ENCODE results near the gene CGNL1. TPM values are rescaled to one million over a fixed set of nuclear protein-coding genes. Genes with fewer than 3 reads are reported as not detected.
A peak's percentile ranks its signal among the peaks of the same experiment; 100 is the strongest.

Gene CGNL1
- polyA plus RNA-seq, 1 donor = 7.8 TPM

DNA sequence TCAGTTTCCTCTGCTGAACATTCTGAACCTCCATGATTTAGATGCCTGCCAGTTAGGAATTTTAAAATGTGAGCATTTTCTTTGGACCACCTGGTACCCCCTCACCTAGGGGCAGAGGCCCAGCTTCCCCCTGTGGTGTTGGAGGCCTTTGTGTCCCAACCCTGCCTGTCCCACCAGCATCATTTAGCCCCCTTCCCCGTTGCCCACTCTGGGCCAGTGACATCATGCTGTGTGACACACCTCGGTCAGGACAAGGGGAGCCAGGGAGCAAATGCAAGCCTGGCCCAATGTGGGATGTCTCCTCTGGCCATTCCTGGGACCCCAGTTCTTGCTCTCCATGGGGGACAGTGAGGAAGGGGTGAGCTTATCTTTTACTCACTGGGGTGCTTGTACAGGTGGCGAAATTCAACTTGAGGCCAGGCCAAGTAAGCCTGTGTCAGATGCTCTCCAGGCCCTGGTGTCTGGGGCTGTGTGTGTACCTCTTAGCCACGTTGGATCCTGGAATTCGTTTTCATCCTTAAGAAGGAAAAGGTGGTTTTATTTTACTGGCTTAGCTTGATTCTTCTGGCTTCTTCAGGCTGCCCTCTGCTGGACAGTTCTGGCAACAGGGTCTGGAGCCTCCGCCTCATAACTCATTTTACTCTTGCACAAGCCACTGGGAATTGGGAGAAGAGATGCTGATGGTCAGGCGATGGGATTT is 165.7 kb downstream of the CGNL1 start:
- WGBS (ENCODE audit: insufficient coverage, low lambda C conversion rate) = no CpG with 5 or more reads among the region's 7 CpGs
- Histone ChIP-seq H3K9me3 (ENCODE audit: control insufficient read depth, low read depth, low read length) (no peaks in the 10 kb centered on the region), H3K4me1 (ENCODE audit: control insufficient read depth, insufficient read depth, low read length) (peaks cover 12% of the 10 kb centered on the region), H3K36me3 (ENCODE audit: control insufficient read depth, insufficient read depth, low read length) (peaks cover 2% of the 10 kb centered on the region), H3K27me3 (ENCODE audit: control insufficient read depth, insufficient read depth, low read length) (no peaks in the 10 kb centered on the region), H3K27ac (ENCODE audit: low read length) (no peak overlapping the region), H3K4me3 (ENCODE audit: low read length) (no peak overlapping the region)
- DNase-seq = peak; percentile 53 to 57

DNA sequence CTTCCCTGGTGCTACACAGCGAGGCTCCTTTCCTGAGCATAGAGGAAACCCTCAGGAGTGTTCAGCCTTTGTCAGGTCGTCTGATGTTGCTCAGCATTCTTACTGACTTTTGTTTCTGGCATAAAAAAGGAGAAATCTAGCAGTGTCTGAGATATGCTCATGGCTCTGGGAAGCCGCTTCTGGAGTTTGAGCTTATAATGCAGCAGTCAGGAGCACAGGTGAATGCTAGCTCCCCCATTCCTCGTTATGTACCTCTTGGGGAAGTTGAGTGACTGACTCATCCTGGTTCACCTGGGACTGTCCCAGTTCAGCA is 166.2 kb downstream of the CGNL1 start:
- no peak for DNase-seq
- Histone ChIP-seq H3K4me1 (ENCODE audit: control insufficient read depth, insufficient read depth, low read length) (peaks cover 10% of the 10 kb centered on the region), H3K27me3 (ENCODE audit: control insufficient read depth, insufficient read depth, low read length) (no peaks in the 10 kb centered on the region), H3K27ac (ENCODE audit: low read length) (no peak overlapping the region), H3K9me3 (ENCODE audit: control insufficient read depth, low read depth, low read length) (no peaks in the 10 kb centered on the region), H3K36me3 (ENCODE audit: control insufficient read depth, insufficient read depth, low read length) (peaks cover 2% of the 10 kb centered on the region), H3K4me3 (ENCODE audit: low read length) (no peak overlapping the region)
- WGBS (ENCODE audit: insufficient coverage, low lambda C conversion rate) = no CpG with 5 or more reads among the region's 4 CpGs

GRCh38 chr15:57544848-57545480 is 168.7 kb downstream of the CGNL1 start:
- no peak for DNase-seq
- no CpG with 5 or more reads among the region's 11 CpGs for WGBS (ENCODE audit: insufficient coverage, low lambda C conversion rate)
- Histone ChIP-seq H3K4me3 (ENCODE audit: low read length) (no peak overlapping the region), H3K4me1 (ENCODE audit: control insufficient read depth, insufficient read depth, low read length) (peaks cover 18% of the 10 kb centered on the region), H3K36me3 (ENCODE audit: control insufficient read depth, insufficient read depth, low read length) (peaks cover 2% of the 10 kb centered on the region), H3K27ac (ENCODE audit: low read length) (no peak overlapping the region), H3K27me3 (ENCODE audit: control insufficient read depth, insufficient read depth, low read length) (no peaks in the 10 kb centered on the region), H3K9me3 (ENCODE audit: control insufficient read depth, low read depth, low read length) (no peaks in the 10 kb centered on the region)

- no peak overlapping the region for H3K27ac ChIP-seq (ENCODE audit: low read length)
- no peaks in the 10 kb centered on the region for H3K9me3 ChIP-seq (ENCODE audit: control insufficient read depth, low read depth, low read length)
- H3K4me3 ChIP-seq (ENCODE audit: low read length) = no peak overlapping the region
- 87% methylated on average over 3 of the region's 8 CpGs for WGBS (ENCODE audit: insufficient coverage, low lambda C conversion rate)
- H3K36me3 ChIP-seq (ENCODE audit: control insufficient read depth, insufficient read depth, low read length) = peaks cover 2% of the 10 kb centered on the region
- H3K4me1 ChIP-seq (ENCODE audit: control insufficient read depth, insufficient read depth, low read length) = peaks cover 21% of the 10 kb centered on the region
- no peaks in the 10 kb centered on the region for H3K27me3 ChIP-seq (ENCODE audit: control insufficient read depth, insufficient read depth, low read length)
- DNase-seq = no peak
Measured at GRCh38 chr15:57545995-57546394, 169.7 kb downstream of the CGNL1 start.

GRCh38 chr15:57547243-57547755 is 171.0 kb downstream of the CGNL1 start:
- no CpG with 5 or more reads among the region's 11 CpGs for WGBS (ENCODE audit: insufficient coverage, low lambda C conversion rate)

DNA sequence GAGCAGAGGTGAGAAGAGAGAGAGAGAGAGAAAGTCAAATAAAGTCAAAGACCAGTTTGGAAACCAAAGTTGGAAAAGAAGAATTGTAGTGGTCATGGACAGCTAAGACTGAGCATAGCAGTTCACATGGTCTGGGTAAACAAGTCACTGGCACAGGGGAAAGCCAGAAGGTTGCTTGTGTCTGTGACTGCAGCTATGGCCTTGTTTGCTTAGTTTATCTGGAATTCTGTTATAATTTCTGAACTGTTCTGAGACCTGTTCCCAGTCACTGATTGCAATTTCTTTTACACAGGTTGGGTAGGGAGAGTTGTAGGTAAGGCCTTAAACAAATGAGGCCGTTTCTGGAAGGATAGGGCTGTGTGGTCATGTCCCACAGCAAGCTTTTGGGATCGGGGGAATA is 172.0 kb downstream of the CGNL1 start:
- H3K27me3 ChIP-seq (ENCODE audit: control insufficient read depth, insufficient read depth, low read length) = no peaks in the 10 kb centered on the region
- H3K9me3 ChIP-seq (ENCODE audit: control insufficient read depth, low read depth, low read length) = no peaks in the 10 kb centered on the region
- peak overlapping the region; percentile 67 for H3K27ac ChIP-seq (ENCODE audit: low read length)
- peaks cover 2% of the 10 kb centered on the region for H3K36me3 ChIP-seq (ENCODE audit: control insufficient read depth, insufficient read depth, low read length)
- peak in 1 of 2 donors; percentile 56 for DNase-seq
- H3K4me3 ChIP-seq (ENCODE audit: low read length) = no peak overlapping the region
- 33% methylated on average over 1 of the region's 2 CpGs for WGBS (ENCODE audit: insufficient coverage, low lambda C conversion rate)
- peaks cover 40% of the 10 kb centered on the region for H3K4me1 ChIP-seq (ENCODE audit: control insufficient read depth, insufficient read depth, low read length)

More at GRCh38 chr15:57547243-57547755, 171.0 kb downstream of the CGNL1 start:
- H3K4me1 ChIP-seq (ENCODE audit: control insufficient read depth, insufficient read depth, low read length) = peaks cover 34% of the 10 kb centered on the region
- H3K27ac ChIP-seq (ENCODE audit: low read length) = no peak overlapping the region
- H3K4me3 ChIP-seq (ENCODE audit: low read length) = no peak overlapping the region
- no peaks in the 10 kb centered on the region for H3K9me3 ChIP-seq (ENCODE audit: control insufficient read depth, low read depth, low read length)
- no peak for DNase-seq
- H3K27me3 ChIP-seq (ENCODE audit: control insufficient read depth, insufficient read depth, low read length) = no peaks in the 10 kb centered on the region
- peaks cover 2% of the 10 kb centered on the region for H3K36me3 ChIP-seq (ENCODE audit: control insufficient read depth, insufficient read depth, low read length)

DNA sequence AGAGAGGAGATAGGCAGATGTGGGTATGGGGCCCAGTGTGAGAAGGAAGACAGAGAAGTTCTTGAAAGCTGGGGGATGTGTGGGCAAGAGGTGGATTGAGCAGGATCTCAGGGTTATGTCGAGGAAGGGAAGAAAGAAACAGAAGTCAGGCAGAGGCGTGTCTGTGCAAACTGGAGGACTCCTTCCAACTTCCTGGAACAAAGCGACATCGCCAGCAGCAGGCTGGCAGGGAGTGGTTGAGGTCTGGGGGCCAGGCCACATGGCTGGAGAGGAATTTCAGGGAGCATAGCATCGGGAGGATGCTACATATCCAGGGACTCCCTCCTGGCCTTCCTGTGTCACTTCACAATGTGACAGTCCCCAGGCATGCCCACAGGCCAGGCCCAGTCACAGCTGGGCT is 172.5 kb downstream of the CGNL1 start:
- Histone ChIP-seq H3K27ac (ENCODE audit: low read length) (peak overlapping the region; percentile 67), H3K4me1 (ENCODE audit: control insufficient read depth, insufficient read depth, low read length) (peaks cover 43% of the 10 kb centered on the region), H3K36me3 (ENCODE audit: control insufficient read depth, insufficient read depth, low read length) (peaks cover 2% of the 10 kb centered on the region), H3K27me3 (ENCODE audit: control insufficient read depth, insufficient read depth, low read length) (no peaks in the 10 kb centered on the region), H3K9me3 (ENCODE audit: control insufficient read depth, low read depth, low read length) (no peaks in the 10 kb centered on the region), H3K4me3 (ENCODE audit: low read length) (no peak overlapping the region)
- peak in 1 of 2 donors; percentile 62 for DNase-seq
- no CpG with 5 or more reads among the region's 5 CpGs for WGBS (ENCODE audit: insufficient coverage, low lambda C conversion rate)

DNA sequence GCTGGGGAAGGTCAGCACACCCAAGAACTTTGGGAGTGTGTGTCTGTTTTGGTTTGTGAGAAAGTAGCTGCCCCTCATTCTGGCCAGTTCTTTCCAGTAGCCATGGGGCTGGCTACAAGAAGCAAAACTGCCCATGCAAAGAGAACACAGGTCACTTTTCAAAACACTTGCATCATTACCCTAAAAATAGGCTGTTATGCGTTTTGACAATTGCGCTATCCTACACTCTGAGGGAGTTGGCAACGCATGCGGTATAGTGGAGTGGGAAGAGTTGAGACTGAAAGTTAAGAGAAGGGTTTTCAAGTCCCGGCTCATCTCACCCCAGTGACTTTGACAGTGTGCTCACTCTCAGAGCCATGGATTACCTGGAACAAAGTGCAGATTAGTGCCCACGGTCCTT is 173.6 kb downstream of the CGNL1 start:
- Histone ChIP-seq H3K4me3 (ENCODE audit: low read length) (no peak overlapping the region), H3K27ac (ENCODE audit: low read length) (no peak overlapping the region), H3K4me1 (ENCODE audit: control insufficient read depth, insufficient read depth, low read length) (peaks cover 54% of the 10 kb centered on the region), H3K9me3 (ENCODE audit: control insufficient read depth, low read depth, low read length) (no peaks in the 10 kb centered on the region), H3K27me3 (ENCODE audit: control insufficient read depth, insufficient read depth, low read length) (no peaks in the 10 kb centered on the region), H3K36me3 (ENCODE audit: control insufficient read depth, insufficient read depth, low read length) (peaks cover 2% of the 10 kb centered on the region)
- no peak for DNase-seq
- 60% methylated on average over 1 of the region's 6 CpGs for WGBS (ENCODE audit: insufficient coverage, low lambda C conversion rate)

GRCh38 chr15:57550640-57551039 is 174.3 kb downstream of the CGNL1 start:
- Histone ChIP-seq H3K36me3 (ENCODE audit: control insufficient read depth, insufficient read depth, low read length) (no peaks in the 10 kb centered on the region), H3K27me3 (ENCODE audit: control insufficient read depth, insufficient read depth, low read length) (no peaks in the 10 kb centered on the region), H3K27ac (ENCODE audit: low read length) (no peak overlapping the region), H3K4me1 (ENCODE audit: control insufficient read depth, insufficient read depth, low read length) (peaks cover 58% of the 10 kb centered on the region), H3K9me3 (ENCODE audit: control insufficient read depth, low read depth, low read length) (no peaks in the 10 kb centered on the region), H3K4me3 (ENCODE audit: low read length) (no peak overlapping the region)
- WGBS (ENCODE audit: insufficient coverage, low lambda C conversion rate) = no CpG with 5 or more reads among the region's 4 CpGs
- DNase-seq = no peak

GRCh38 chr15:57551715-57552677 is 175.7 kb downstream of the CGNL1 start:
- peak in 1 of 2 donors; percentile 53 for DNase-seq
- H3K27me3 ChIP-seq (ENCODE audit: control insufficient read depth, insufficient read depth, low read length) = no peaks in the 10 kb centered on the region
- H3K4me1 ChIP-seq (ENCODE audit: control insufficient read depth, insufficient read depth, low read length) = peaks cover 58% of the 10 kb centered on the region
- no peaks in the 10 kb centered on the region for H3K9me3 ChIP-seq (ENCODE audit: control insufficient read depth, low read depth, low read length)
- H3K36me3 ChIP-seq (ENCODE audit: control insufficient read depth, insufficient read depth, low read length) = no peaks in the 10 kb centered on the region
- WGBS (ENCODE audit: insufficient coverage, low lambda C conversion rate) = 40% methylated on average over 1 of the region's 16 CpGs
- peak overlapping the region; percentile 50 for H3K27ac ChIP-seq (ENCODE audit: low read length)
- H3K4me3 ChIP-seq (ENCODE audit: low read length) = no peak overlapping the region
